GM23338 (cell line): ENCODE results near the gene IL20. TPM values are rescaled to one million over a fixed set of nuclear protein-coding genes. Genes with fewer than 3 reads are reported as not detected.

ENCODE experiments used
- ATAC-seq: fragments of 200-7000 bp; cut with Tn5 transposase; 3 replicates; pipeline ENCODE4 v1.9.1; 2020
- DNase-seq: peaks from one replicate; pipeline ENCODE4 v3.0.0-alpha.2; 2015; ENCODE audit warnings: low spot score
- H2AFZ ChIP-seq: fragments of 200-600 bp; sonication (generic); 2 replicates; pipeline ENCODE4 v1.8.0; 2016; ENCODE audit warnings: antibody characterized with exemption, mild to moderate bottlenecking, moderate library complexity
- H3F3A ChIP-seq: fragments of 200-600 bp; sonication (generic); replicated peaks from 2 replicates; pipeline ENCODE4 v1.8.0; 2017; ENCODE audit warnings: antibody characterized with exemption, mixed run types, low read depth
- H3K27ac ChIP-seq: fragments of 200-600 bp; sonication (generic); 2 replicates; pipeline ENCODE4 v1.6.1; 2016; ENCODE audit warnings: low read depth
- H3K27me3 ChIP-seq: fragments of 200-600 bp; sonication (generic); 2 replicates; pipeline ENCODE4 v1.8.0; 2016; ENCODE audit warnings: mild to moderate bottlenecking, mixed run types, moderate library complexity; ENCODE audit not compliant: insufficient read depth
- H3K36me3 ChIP-seq: fragments of 200-600 bp; sonication (generic); 2 replicates; pipeline ENCODE4 v1.8.0; 2016; ENCODE audit warnings: mild to moderate bottlenecking; ENCODE audit not compliant: insufficient read depth
- H3K4me1 ChIP-seq: fragments of 200-600 bp; sonication (generic); 2 replicates; pipeline ENCODE4 v1.8.0; 2016; ENCODE audit warnings: mild to moderate bottlenecking, moderate library complexity; ENCODE audit not compliant: insufficient read depth
- H3K4me2 ChIP-seq: fragments of 200-600 bp; sonication (generic); 2 replicates; pipeline ENCODE4 v1.7.1; 2017; ENCODE audit warnings: mixed run types
- H3K4me3 ChIP-seq: fragments of 200-600 bp; sonication (generic); 2 replicates; pipeline ENCODE4 v1.6.1; 2016; ENCODE audit warnings: mixed run types
- H3K79me2 ChIP-seq: fragments of 200-600 bp; sonication (generic); replicated peaks from 2 replicates; pipeline ENCODE4 v1.8.0; 2017; ENCODE audit warnings: mild to moderate bottlenecking; ENCODE audit not compliant: insufficient read depth
- H3K9me2 ChIP-seq: fragments of 200-600 bp; sonication (generic); 2 replicates; pipeline ENCODE4 v1.8.0; 2017; ENCODE audit not compliant: insufficient read depth
- H4K20me1 ChIP-seq: fragments of 200-600 bp; sonication (generic); replicated peaks from 2 replicates; pipeline ENCODE4 v1.8.0; 2017; ENCODE audit warnings: mild to moderate bottlenecking; ENCODE audit not compliant: insufficient read depth
- H3K27ac Mint-ChIP-seq: 2 replicates; pipeline ENCODE4 v1.8.0; 2020; ENCODE audit warnings: inconsistent platforms, mild to moderate bottlenecking, moderate library complexity, mixed read lengths
- H3K27me3 Mint-ChIP-seq: 3 replicates; pipeline ENCODE4 v1.8.0; 2022; ENCODE audit warnings: low read depth, mild to moderate bottlenecking, moderate library complexity, mixed read lengths, inconsistent platforms; ENCODE audit not compliant: insufficient read depth, poor library complexity
- H3K36me3 Mint-ChIP-seq: 3 replicates; pipeline ENCODE4 v1.8.0; 2021; ENCODE audit warnings: low read depth, mild to moderate bottlenecking, inconsistent platforms, moderate library complexity, mixed read lengths
- H3K4me1 Mint-ChIP-seq: 3 replicates; pipeline ENCODE4 v1.8.0; 2020; ENCODE audit warnings: mild to moderate bottlenecking, inconsistent platforms, mixed read lengths
- H3K4me3 Mint-ChIP-seq: 3 replicates; pipeline ENCODE4 v1.8.0; 2021; ENCODE audit warnings: moderate library complexity, mild to moderate bottlenecking, inconsistent platforms, mixed read lengths
- H3K9me3 Mint-ChIP-seq: 3 replicates; pipeline ENCODE4 v1.8.0; 2020; ENCODE audit warnings: moderate library complexity, mild to moderate bottlenecking, inconsistent platforms, mixed read lengths
- CTCF ChIP-seq, 2 experiments: fragments of 200-600 bp in 1 of 2; sonication (generic) in 1 of 2; conservative IDR thresholded peaks; 2 replicates each; pipeline versions ENCODE4 v1.5.1 to v1.6.1; 2016 to 2017; ENCODE audit warnings: antibody characterized with exemption in 2 of 2, low read depth in 2 of 2, mild to moderate bottlenecking in 2 of 2, moderate library complexity in 1 of 2
- EZH2 ChIP-seq: fragments of 200-600 bp; sonication (generic); IDR thresholded peaks from one replicate; pipeline ENCODE4 v1.8.0; 2017; ENCODE audit warnings: antibody characterized with exemption, mild to moderate bottlenecking, low read depth; ENCODE audit not compliant: unreplicated experiment
- EZH2phosphoT487 ChIP-seq: fragments of 200-600 bp; sonication (generic); IDR thresholded peaks from one replicate; pipeline ENCODE4 v1.8.1; 2018; ENCODE audit warnings: antibody characterized with exemption; ENCODE audit not compliant: unreplicated experiment
- NANOG ChIP-seq: IDR thresholded peaks from 2 replicates; pipeline ENCODE4 v1.6.1; 2016; ENCODE audit warnings: antibody characterized with exemption, borderline replicate concordance
- POLR2AphosphoS5 ChIP-seq: IDR thresholded peaks from 2 replicates; pipeline ENCODE4 v1.6.1; 2016; ENCODE audit warnings: antibody characterized with exemption, low read depth
- STAT1 ChIP-seq: IDR thresholded peaks from one replicate; pipeline ENCODE4 v1.6.1; 2016; ENCODE audit warnings: antibody characterized with exemption; ENCODE audit not compliant: unreplicated experiment
- ZNF114 ChIP-seq: fragments of 250-450 bp; sonication (Bioruptor Pico); IDR thresholded peaks from 2 replicates; pipeline ENCODE4 v1.5.0; 2020; ENCODE audit warnings: mild to moderate bottlenecking, moderate library complexity
- polyA plus RNA-seq: library from polyadenylated mRNA; unstranded; fragments of >200 nt; fragmentation: Nextera tagmentation; extraction: Ambion mirVana; gene quantifications from 2 replicates; pipeline ENCODE4 v1.2.1, GENCODE V29; 2016
- total RNA-seq: library from RNA; depleted of rRNA; stranded (reverse); fragments of >200 nt; shearing (Covaris generic); gene quantifications from 2 replicates; pipeline ENCODE4 v1.2.3, GENCODE V29; 2014
- TF ChIP-seq, protein P1 (sequence below): IDR thresholded peaks from 2 replicates; pipeline ENCODE4 v1.6.1; 2016; ENCODE audit warnings: antibody characterized with exemption
- TF ChIP-seq, protein P2 (sequence below): IDR thresholded peaks from one replicate; pipeline ENCODE4 v1.6.1; 2018; ENCODE audit warnings: antibody characterized with exemption; ENCODE audit not compliant: unreplicated experiment

IL20 gene
- total and polyA plus RNA-seq, 2 experiments from 2014 or later, result not detected

GRCh38 chr1:206832352-206832880, 33.0 kb upstream of the IL20 start (continued):
- no peak for TF ChIP-seq STAT1
- TF ChIP-seq, protein P1, sequence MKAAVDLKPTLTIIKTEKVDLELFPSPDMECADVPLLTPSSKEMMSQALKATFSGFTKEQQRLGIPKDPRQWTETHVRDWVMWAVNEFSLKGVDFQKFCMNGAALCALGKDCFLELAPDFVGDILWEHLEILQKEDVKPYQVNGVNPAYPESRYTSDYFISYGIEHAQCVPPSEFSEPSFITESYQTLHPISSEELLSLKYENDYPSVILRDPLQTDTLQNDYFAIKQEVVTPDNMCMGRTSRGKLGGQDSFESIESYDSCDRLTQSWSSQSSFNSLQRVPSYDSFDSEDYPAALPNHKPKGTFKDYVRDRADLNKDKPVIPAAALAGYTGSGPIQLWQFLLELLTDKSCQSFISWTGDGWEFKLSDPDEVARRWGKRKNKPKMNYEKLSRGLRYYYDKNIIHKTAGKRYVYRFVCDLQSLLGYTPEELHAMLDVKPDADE, result no peak

- H3F3A ChIP-seq, result no peaks in the 10 kb centered on the region
- Mint-ChIP-seq H3K4me1 (peaks cover 5% of the 10 kb centered on the region; the same call in 1 of the 3 replicates), H3K4me3 (no peak overlapping the region), H3K27ac (no peak overlapping the region), H3K36me3 (no peaks in the 10 kb centered on the region), H3K9me3 (no peaks in the 10 kb centered on the region), H3K27me3 (peaks cover 1% of the 10 kb centered on the region)
- no peak overlapping the region for H3K4me3 ChIP-seq
- no peaks in the 10 kb centered on the region for H3K27me3 ChIP-seq
- H3K27ac ChIP-seq, result no peak overlapping the region
- H3K36me3 ChIP-seq, result no peaks in the 10 kb centered on the region
- H3K4me1 ChIP-seq, result no peaks in the 10 kb centered on the region; the same call in 1 of the 2 replicates
- H3K9me2 ChIP-seq, result no peaks in the 10 kb centered on the region
- H4K20me1 ChIP-seq, result no peaks in the 10 kb centered on the region
- no peaks in the 10 kb centered on the region for H3K79me2 ChIP-seq
- no peak for TF ChIP-seq EZH2
- TF ChIP-seq, protein P2, sequence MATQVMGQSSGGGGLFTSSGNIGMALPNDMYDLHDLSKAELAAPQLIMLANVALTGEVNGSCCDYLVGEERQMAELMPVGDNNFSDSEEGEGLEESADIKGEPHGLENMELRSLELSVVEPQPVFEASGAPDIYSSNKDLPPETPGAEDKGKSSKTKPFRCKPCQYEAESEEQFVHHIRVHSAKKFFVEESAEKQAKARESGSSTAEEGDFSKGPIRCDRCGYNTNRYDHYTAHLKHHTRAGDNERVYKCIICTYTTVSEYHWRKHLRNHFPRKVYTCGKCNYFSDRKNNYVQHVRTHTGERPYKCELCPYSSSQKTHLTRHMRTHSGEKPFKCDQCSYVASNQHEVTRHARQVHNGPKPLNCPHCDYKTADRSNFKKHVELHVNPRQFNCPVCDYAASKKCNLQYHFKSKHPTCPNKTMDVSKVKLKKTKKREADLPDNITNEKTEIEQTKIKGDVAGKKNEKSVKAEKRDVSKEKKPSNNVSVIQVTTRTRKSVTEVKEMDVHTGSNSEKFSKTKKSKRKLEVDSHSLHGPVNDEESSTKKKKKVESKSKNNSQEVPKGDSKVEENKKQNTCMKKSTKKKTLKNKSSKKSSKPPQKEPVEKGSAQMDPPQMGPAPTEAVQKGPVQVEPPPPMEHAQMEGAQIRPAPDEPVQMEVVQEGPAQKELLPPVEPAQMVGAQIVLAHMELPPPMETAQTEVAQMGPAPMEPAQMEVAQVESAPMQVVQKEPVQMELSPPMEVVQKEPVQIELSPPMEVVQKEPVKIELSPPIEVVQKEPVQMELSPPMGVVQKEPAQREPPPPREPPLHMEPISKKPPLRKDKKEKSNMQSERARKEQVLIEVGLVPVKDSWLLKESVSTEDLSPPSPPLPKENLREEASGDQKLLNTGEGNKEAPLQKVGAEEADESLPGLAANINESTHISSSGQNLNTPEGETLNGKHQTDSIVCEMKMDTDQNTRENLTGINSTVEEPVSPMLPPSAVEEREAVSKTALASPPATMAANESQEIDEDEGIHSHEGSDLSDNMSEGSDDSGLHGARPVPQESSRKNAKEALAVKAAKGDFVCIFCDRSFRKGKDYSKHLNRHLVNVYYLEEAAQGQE, result no peak
- H3K4me2 ChIP-seq, result no peak overlapping the region
- H2AFZ ChIP-seq, result 0 out of 2 replicates have a peak overlapping the region, but pooled peaks have one; percentile 38
- ATAC-seq, result no peak
- no peak for DNase-seq
Measured at GRCh38 chr1:206833106-206833680, 32.2 kb upstream of the IL20 start.

DNA sequence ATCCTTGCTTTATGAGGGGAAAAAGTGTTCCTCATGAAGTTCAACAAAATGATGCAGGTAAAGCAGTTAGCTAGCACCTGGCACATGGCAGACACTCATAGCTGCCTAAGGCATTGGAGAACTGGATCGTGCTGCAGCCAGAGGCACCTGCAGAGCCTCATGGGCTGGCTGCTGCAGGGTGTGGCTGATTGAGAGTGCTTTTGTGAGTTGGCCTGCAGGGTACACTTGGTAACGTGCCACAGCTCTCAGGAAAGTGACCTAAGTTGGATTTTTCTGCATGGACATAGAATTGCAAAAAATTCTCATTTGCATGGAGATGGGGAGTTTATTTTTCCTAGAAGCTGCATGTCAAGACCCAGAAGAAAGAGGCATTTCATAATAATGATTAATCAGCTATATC, 31.6 kb upstream of the IL20 start:
- Histone ChIP-seq H3K79me2 (no peaks in the 10 kb centered on the region), H3K27ac (no peak overlapping the region), H3K4me1 (no peaks in the 10 kb centered on the region; the same call in 1 of the 2 replicates), H2AFZ (0 out of 2 replicates have a peak overlapping the region, but pooled peaks have one; percentile 38), H3K4me2 (no peak overlapping the region), H3K27me3 (no peaks in the 10 kb centered on the region), H3F3A (no peaks in the 10 kb centered on the region), H3K4me3 (no peak overlapping the region), H3K36me3 (no peaks in the 10 kb centered on the region), H4K20me1 (no peaks in the 10 kb centered on the region), H3K9me2 (no peaks in the 10 kb centered on the region)
- ATAC-seq (peak; percentile 80), DNase-seq (no peak)
- peaks cover 5% of the 10 kb centered on the region; the same call in 1 of the 3 replicates for H3K4me1 Mint-ChIP-seq
- TF ChIP-seq, protein P2, result no peak
- TF ChIP-seq NANOG (no peak), STAT1 (no peak), EZH2phosphoT487 (no peak), CTCF (conservative IDR thresholded peaks at IDR 0.05; ENCODE audit: low read depth in 2 of 2) (no peak), ZNF114 (CRISPR knock-in tag) (no peak), POLR2AphosphoS5 (no peak)
- TF ChIP-seq, protein P1, result no peak
- no peak overlapping the region for H3K4me3 Mint-ChIP-seq
- peaks cover 1% of the 10 kb centered on the region for H3K27me3 Mint-ChIP-seq
- no peak overlapping the region for H3K27ac Mint-ChIP-seq
- H3K9me3 Mint-ChIP-seq, result no peaks in the 10 kb centered on the region
- H3K36me3 Mint-ChIP-seq, result no peaks in the 10 kb centered on the region
